Osteoblast (primary cell): Measurements from ENCODE around the gene EPB41L1. TPM values are rescaled to one million over a fixed set of nuclear protein-coding genes. Genes with fewer than 3 reads are reported as not detected.
A peak's percentile ranks its signal among the peaks of the same experiment; 100 is the strongest.

Experiments used
- DNase-seq: peaks from one replicate; pipeline ENCODE4 v3.0.0; 2011; ENCODE audit warnings: low spot score, mixed read lengths; ENCODE audit not compliant: insufficient read length; ENCODE audit errors: missing footprints
- H2AFZ ChIP-seq: 2 replicates; pipeline ENCODE4 v1.6.0; 2011; ENCODE audit warnings: mild to moderate bottlenecking, low read length
- H3K27ac ChIP-seq: 2 replicates; pipeline ENCODE4 v1.5.1; 2011; ENCODE audit warnings: mild to moderate bottlenecking, low read depth, low read length, moderate library complexity
- H3K27me3 ChIP-seq: 2 replicates; pipeline ENCODE4 v1.6.0; 2012; ENCODE audit warnings: mild to moderate bottlenecking, control low read depth, inconsistent platforms, low read length, moderate library complexity; ENCODE audit not compliant: insufficient read depth
- H3K36me3 ChIP-seq: 2 replicates; pipeline ENCODE4 v1.5.1; 2011; ENCODE audit warnings: mild to moderate bottlenecking, low read length, control low read depth, moderate library complexity; ENCODE audit not compliant: insufficient read depth
- H3K4me1 ChIP-seq: 2 replicates; pipeline ENCODE4 v1.5.1; 2011; ENCODE audit warnings: mild to moderate bottlenecking, low read length, control low read depth, moderate library complexity; ENCODE audit not compliant: insufficient read depth
- H3K4me2 ChIP-seq: 2 replicates; pipeline ENCODE4 v1.6.0; 2011; ENCODE audit warnings: mild to moderate bottlenecking, low read length; ENCODE audit not compliant: insufficient read depth
- H3K4me3 ChIP-seq: fragments of 200-600 bp; sonication (generic); 3 replicates; pipeline ENCODE4 v1.5.1; 2012; ENCODE audit warnings: mild to moderate bottlenecking, low read length, inconsistent platforms; ENCODE audit not compliant: insufficient read depth
- H3K79me2 ChIP-seq: 2 replicates; pipeline ENCODE4 v1.6.0; 2012; ENCODE audit warnings: mild to moderate bottlenecking, low read length, control low read depth, inconsistent platforms; ENCODE audit not compliant: insufficient read depth
- H3K9me3 ChIP-seq: 2 replicates; pipeline ENCODE4 v1.5.1; 2011; ENCODE audit warnings: low read depth, low read length, control low read depth
- H4K20me1 ChIP-seq: 2 replicates; pipeline ENCODE4 v1.6.0; 2012; ENCODE audit warnings: mild to moderate bottlenecking, low read length, control low read depth; ENCODE audit not compliant: insufficient read depth
- total RNA-seq: library from RNA; depleted of rRNA; stranded (reverse); fragments of >200 nt; gene quantifications from 2 replicates; pipeline ENCODE4 v1.2.3, GENCODE V29; 2012
- TF ChIP-seq, protein P1 (sequence below): IDR thresholded peaks from 2 replicates; pipeline ENCODE4 v1.5.1; 2011; ENCODE audit warnings: mild to moderate bottlenecking, low read depth, low read length, moderate library complexity; ENCODE audit errors: extremely low read depth

EPB41L1 gene
- total RNA-seq, 1 donor: 26.8 TPM

DNA sequence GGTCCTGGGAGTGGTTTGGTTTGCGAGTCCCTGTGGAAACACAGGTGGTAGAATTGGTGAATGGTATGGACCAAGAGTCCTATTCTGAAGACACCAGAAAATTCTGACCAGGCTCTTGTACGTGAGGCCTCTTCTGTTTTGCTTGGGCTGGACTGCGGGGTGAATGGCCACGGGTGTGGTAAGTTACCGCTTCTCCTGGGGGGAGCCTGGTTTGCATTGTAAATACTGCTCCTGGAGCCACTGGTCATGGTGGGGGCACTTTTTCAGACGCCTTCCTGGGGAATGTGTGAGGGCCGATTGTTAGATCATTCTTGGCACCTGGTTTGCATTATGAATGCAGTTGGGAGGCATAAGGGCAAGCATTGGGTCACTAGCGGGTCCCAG is 25.4 kb upstream of the EPB41L1 start:
- Histone ChIP-seq H3K79me2 (no peaks in the 10 kb centered on the region), H3K4me3 (no peak overlapping the region), H3K9me3 (no peaks in the 10 kb centered on the region), H3K27ac (peak overlapping the region; percentile 93), H3K27me3 (no peaks in the 10 kb centered on the region), H3K4me2 (peak overlapping the region; percentile 52), H4K20me1 (no peaks in the 10 kb centered on the region), H3K36me3 (no peaks in the 10 kb centered on the region), H3K4me1 (peaks cover 40% of the 10 kb centered on the region), H2AFZ (peak overlapping the region; percentile 41)
- DNase-seq: no peak
- TF ChIP-seq, protein P1, sequence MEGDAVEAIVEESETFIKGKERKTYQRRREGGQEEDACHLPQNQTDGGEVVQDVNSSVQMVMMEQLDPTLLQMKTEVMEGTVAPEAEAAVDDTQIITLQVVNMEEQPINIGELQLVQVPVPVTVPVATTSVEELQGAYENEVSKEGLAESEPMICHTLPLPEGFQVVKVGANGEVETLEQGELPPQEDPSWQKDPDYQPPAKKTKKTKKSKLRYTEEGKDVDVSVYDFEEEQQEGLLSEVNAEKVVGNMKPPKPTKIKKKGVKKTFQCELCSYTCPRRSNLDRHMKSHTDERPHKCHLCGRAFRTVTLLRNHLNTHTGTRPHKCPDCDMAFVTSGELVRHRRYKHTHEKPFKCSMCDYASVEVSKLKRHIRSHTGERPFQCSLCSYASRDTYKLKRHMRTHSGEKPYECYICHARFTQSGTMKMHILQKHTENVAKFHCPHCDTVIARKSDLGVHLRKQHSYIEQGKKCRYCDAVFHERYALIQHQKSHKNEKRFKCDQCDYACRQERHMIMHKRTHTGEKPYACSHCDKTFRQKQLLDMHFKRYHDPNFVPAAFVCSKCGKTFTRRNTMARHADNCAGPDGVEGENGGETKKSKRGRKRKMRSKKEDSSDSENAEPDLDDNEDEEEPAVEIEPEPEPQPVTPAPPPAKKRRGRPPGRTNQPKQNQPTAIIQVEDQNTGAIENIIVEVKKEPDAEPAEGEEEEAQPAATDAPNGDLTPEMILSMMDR: no peak

DNA sequence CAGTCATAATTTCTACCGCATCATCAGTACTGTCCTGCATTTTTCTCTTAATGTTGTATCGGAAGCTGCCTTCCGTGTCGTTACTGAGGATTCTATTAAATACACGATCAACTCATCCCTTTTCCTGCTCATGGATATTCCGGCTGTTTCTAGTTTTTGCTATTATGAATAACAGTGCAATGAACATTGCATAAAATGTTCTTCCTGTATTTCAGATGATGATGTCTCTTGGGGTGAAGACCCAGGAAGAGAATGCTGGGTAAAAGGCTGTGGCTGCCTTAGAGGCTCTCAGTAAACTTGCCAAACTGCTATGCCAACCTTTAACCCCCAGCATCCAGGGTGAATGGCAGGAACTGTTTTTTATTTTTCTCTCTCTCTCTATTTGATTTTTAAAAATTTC is 24.1 kb upstream of the EPB41L1 start:
- H3K4me3 ChIP-seq: no peak overlapping the region
- H3K79me2 ChIP-seq: no peaks in the 10 kb centered on the region
- H3K4me1 ChIP-seq: peaks cover 40% of the 10 kb centered on the region
- H3K4me2 ChIP-seq: peak overlapping the region; percentile 32
- no peaks in the 10 kb centered on the region for H3K36me3 ChIP-seq
- H3K9me3 ChIP-seq: no peaks in the 10 kb centered on the region
- H2AFZ ChIP-seq: peak overlapping the region; percentile 77
- DNase-seq: no peak
- H4K20me1 ChIP-seq: no peaks in the 10 kb centered on the region
- TF ChIP-seq, protein P1: no peak
- no peaks in the 10 kb centered on the region for H3K27me3 ChIP-seq
- peak overlapping the region; percentile 69 for H3K27ac ChIP-seq

DNA sequence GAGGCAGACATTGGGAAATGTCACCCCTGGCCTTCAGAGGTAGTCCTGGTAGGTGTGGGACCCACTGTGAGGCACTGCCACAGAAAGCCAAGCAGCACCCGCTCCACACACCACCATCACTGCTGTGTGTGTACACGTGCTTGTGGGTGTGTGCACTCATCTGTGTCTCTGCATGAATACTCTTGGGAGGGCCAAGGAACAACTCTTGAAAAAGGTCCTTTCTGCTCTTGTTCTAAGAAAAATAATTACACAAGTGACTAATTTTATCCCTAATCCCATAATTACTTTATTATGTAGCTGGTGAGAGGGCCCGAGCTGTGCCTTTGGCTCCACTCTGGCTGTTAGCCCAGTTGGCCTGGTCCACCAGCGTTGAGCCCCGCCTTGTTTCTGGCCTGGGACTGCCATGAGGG is 21.7 kb upstream of the EPB41L1 start:
- no peaks in the 10 kb centered on the region for H3K9me3 ChIP-seq
- DNase-seq: no peak
- H3K4me1 ChIP-seq: peaks cover 25% of the 10 kb centered on the region
- H3K36me3 ChIP-seq: no peaks in the 10 kb centered on the region
- no peaks in the 10 kb centered on the region for H4K20me1 ChIP-seq
- H3K27me3 ChIP-seq: no peaks in the 10 kb centered on the region
- no peak overlapping the region for H3K4me3 ChIP-seq
- no peak overlapping the region for H3K27ac ChIP-seq
- no peaks in the 10 kb centered on the region for H3K79me2 ChIP-seq
- H2AFZ ChIP-seq: no peak overlapping the region
- TF ChIP-seq, protein P1: no peak
- H3K4me2 ChIP-seq: no peak overlapping the region

DNA sequence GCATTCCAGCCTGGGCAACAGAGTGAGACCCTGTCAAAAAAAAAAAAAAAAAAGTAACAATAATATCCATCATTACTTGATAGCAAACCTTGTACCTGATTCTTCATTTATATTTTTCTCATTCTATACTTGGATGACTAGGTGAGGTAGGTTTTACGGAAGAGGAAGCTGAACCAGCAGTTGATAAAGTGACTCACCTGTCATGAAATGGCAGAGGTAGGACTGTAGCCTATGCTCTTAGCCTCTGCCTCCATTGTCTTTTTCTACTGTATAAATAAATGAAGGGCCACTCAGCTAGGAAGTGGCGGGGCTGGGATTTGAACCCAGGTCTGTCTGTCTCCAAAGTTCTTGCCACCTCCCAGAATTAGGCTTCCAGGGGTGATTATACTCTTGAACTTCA is 20.7 kb upstream of the EPB41L1 start:
- Histone ChIP-seq H3K4me3 (no peak overlapping the region), H3K27ac (no peak overlapping the region), H3K36me3 (no peaks in the 10 kb centered on the region), H4K20me1 (no peaks in the 10 kb centered on the region), H3K4me2 (no peak overlapping the region), H3K9me3 (no peaks in the 10 kb centered on the region), H2AFZ (no peak overlapping the region), H3K27me3 (no peaks in the 10 kb centered on the region), H3K79me2 (no peaks in the 10 kb centered on the region), H3K4me1 (peaks cover 14% of the 10 kb centered on the region)
- TF ChIP-seq, protein P1: no peak
- DNase-seq: no peak
